ENCODE measurements around the gene CTDSP2. TPM values are rescaled to one million over a fixed set of nuclear protein-coding genes. Genes with fewer than 3 reads are reported as not detected.

CTDSP2 gene
- total and polyA plus RNA-seq, 2 donors (not counting 3 experiments of a cell fraction or from before 2014, with no cell fraction given) = 142 to 146 TPM

- Histone ChIP-seq H3K79me2 (ENCODE audit: control insufficient read depth, insufficient read depth, low read length) (peaks cover 30% of the 10 kb centered on the region), H3K27me3 (ENCODE audit: control insufficient read depth in 2 of 2, insufficient read depth in 2 of 2, low read length in 2 of 2) (peaks cover 17 to 20% of the 10 kb centered on the region in 2 experiments), H3K9me1 (replicated peaks; ENCODE audit: control insufficient read depth, extremely low read depth, insufficient read depth, low read length) (no peaks in the 10 kb centered on the region), H3K4me1 (ENCODE audit: control insufficient read depth, extremely low read depth, insufficient read depth, low read length) (peaks cover 17% of the 10 kb centered on the region), H3K36me3 (ENCODE audit: control insufficient read depth in 2 of 2, extremely low read depth in 1 of 2, insufficient read depth in 2 of 2, low read length in 2 of 2) (no peaks in the 10 kb centered on the region), H3K27ac (ENCODE audit: insufficient read depth, low read depth, low read length) (no peak overlapping the region), H3K4me3 (replicated peaks in 1 of 3; ENCODE audit: insufficient read depth in 1 of 3, low read depth in 1 of 3, low read length in 3 of 3) (no peak overlapping the region), H3K4me2 (ENCODE audit: insufficient read depth, low read length) (no peak overlapping the region), H4K20me1 (replicated peaks; ENCODE audit: control insufficient read depth, extremely low read depth, insufficient read depth, low read length) (no peaks in the 10 kb centered on the region), H3K9ac (replicated peaks; ENCODE audit: extremely low read depth, insufficient read depth, low read length) (no peak overlapping the region), H3K9me3 (replicated peaks; ENCODE audit: control insufficient read depth, insufficient read depth, low read length) (no peaks in the 10 kb centered on the region), H2AFZ (ENCODE audit: low read depth, low read length) (no peak overlapping the region)
- dilution Hi-C loops (cut with MboI; ENCODE audit: extremely low pct_ligation_motif_present, low sequenced_read_pairs) = no loop called here
- intact Hi-C loops (cut with micrococcal nuclease) = no loop called here
- ChIA-PET POLR2A (interaction anchor here (0.6 to 2.5 kb wide), 2 partner anchors 17 to 1033 kb away, joined by 5 to 12 read pairs; no protein-coding TSS in a partner anchor), CTCF (interaction anchor here (0.7 to 4.5 kb wide), 4 partner anchors 17 to 55 kb away, joined by 3 to 21 read pairs (median 6); no protein-coding TSS in a partner anchor)
- no peak for FAIRE-seq
- TF ChIP-seq POLR2AphosphoS5 (IDR thresholded peaks at IDR 0.05; ENCODE audit: insufficient read depth, low read depth, low read length) (no peak), MAX (IDR thresholded peaks at IDR 0.05; ENCODE audit: insufficient read depth, insufficient read length) (no peak), CTCF (IDR thresholded peaks at IDR 0.05; ENCODE audit: extremely low read depth in 1 of 2, insufficient read depth in 1 of 2, low read depth in 1 of 2, low read length in 2 of 2) (no peak), JUN (IDR thresholded peaks at IDR 0.05; ENCODE audit: borderline replicate concordance, insufficient read depth, insufficient read length, low read depth) (no peak), FOS (IDR thresholded peaks at IDR 0.05; ENCODE audit: borderline replicate concordance, insufficient read depth, low read length) (no peak), EZH2 (IDR thresholded peaks at IDR 0.05; ENCODE audit: borderline replicate concordance, low read depth, low read length, severe bottlenecking) (no peak), POLR2A (IDR thresholded peaks at IDR 0.05; ENCODE audit: low read depth, low read length) (no peak), MYC (IDR thresholded peaks at IDR 0.05; ENCODE audit: low read depth, low read length) (no peak), GATA2 (IDR thresholded peaks at IDR 0.05; ENCODE audit: insufficient read depth, insufficient read length, low read depth, low read length) (no peak)
- no peak for DNase-seq (ENCODE audit: low read depth, low spot score)
- no TSS peak for BruUV-seq (replicated peaks)
Measured at GRCh38 chr12:57848208-57848607, 1.7 kb upstream of the CTDSP2 start.
